HepG2 (cell line): Measurements from ENCODE around the gene RSL1D1. TPM values are rescaled to one million over a fixed set of nuclear protein-coding genes. Genes with fewer than 3 reads are reported as not detected.

ENCODE experiments used
- ARNT2 ChIP-seq: sonication (generic); formaldehyde crosslinking; IDR thresholded peaks from 2 replicates; pipeline ENCODE4 v1.8.0; 2022; ENCODE audit warnings: mild to moderate bottlenecking, low read depth, missing genetic modification reagents, moderate library complexity
- BRD4 ChIP-seq: sonication (generic); formaldehyde crosslinking; IDR thresholded peaks from 2 replicates; pipeline ENCODE4 v1.4.0; 2020; ENCODE audit warnings: missing genetic modification reagents
- CC2D1A ChIP-seq: sonication (generic); formaldehyde crosslinking; IDR thresholded peaks from 2 replicates; pipeline ENCODE4 v1.8.1; 2023; ENCODE audit warnings: mild to moderate bottlenecking, missing genetic modification reagents
- CENPBD1 ChIP-seq: sonication (generic); formaldehyde crosslinking; IDR thresholded peaks from 2 replicates; pipeline ENCODE4 v1.8.0; 2022; ENCODE audit warnings: missing genetic modification reagents, low read depth, mild to moderate bottlenecking, borderline replicate concordance
- DR1 ChIP-seq: sonication (generic); formaldehyde crosslinking; IDR thresholded peaks from 2 replicates; pipeline ENCODE4 v1.8.0; 2021; ENCODE audit warnings: mild to moderate bottlenecking, missing genetic modification reagents, inconsistent platforms
- FOSL2 ChIP-seq: sonication (generic); formaldehyde crosslinking; IDR thresholded peaks from 2 replicates; pipeline ENCODE4 v1.4.0; 2020; ENCODE audit warnings: missing genetic modification reagents
- HNF1A ChIP-seq, 2 experiments: sonication (generic) in 1 of 2; formaldehyde crosslinking in 1 of 2; IDR thresholded peaks; 2 replicates each; pipeline versions ENCODE4 v1.4.0 to v1.6.1; 2016 to 2020; ENCODE audit warnings: borderline replicate concordance in 1 of 2, low read depth in 1 of 2, mild to moderate bottlenecking in 1 of 2, missing genetic modification reagents in 1 of 2
- IRF2 ChIP-seq: IDR thresholded peaks from 2 replicates; pipeline ENCODE4 v1.6.1; 2018; ENCODE audit warnings: missing genetic modification reagents, missing compliant biosample characterization
- MATR3 ChIP-seq: sonication (generic); formaldehyde crosslinking; IDR thresholded peaks from 2 replicates; pipeline ENCODE4 v1.4.0; 2020; ENCODE audit warnings: missing genetic modification reagents
- MIER3 ChIP-seq: IDR thresholded peaks from 2 replicates; pipeline ENCODE4 v1.6.1; 2016; ENCODE audit warnings: missing compliant biosample characterization, borderline replicate concordance
- NFIC ChIP-seq: IDR thresholded peaks from 2 replicates; pipeline ENCODE4 v1.6.1; 2012; ENCODE audit warnings: mild to moderate bottlenecking, low read length, inconsistent platforms
- PCBP1 ChIP-seq: fragments of 200-400 bp; formaldehyde crosslinking; IDR thresholded peaks from 2 replicates; pipeline ENCODE4 v1.6.1; 2017; ENCODE audit warnings: mild to moderate bottlenecking, low read depth, low read length, borderline replicate concordance
- SMC3 ChIP-seq: IDR thresholded peaks from 2 replicates; pipeline ENCODE4 v1.6.1; 2011; ENCODE audit warnings: low read length, improper control_type of control experiment
- SP140L ChIP-seq: sonication (generic); formaldehyde crosslinking; IDR thresholded peaks from 2 replicates; pipeline ENCODE4 v1.4.0; 2020; ENCODE audit warnings: missing genetic modification reagents, borderline replicate concordance
- SRSF4 ChIP-seq: fragments of 200-400 bp; formaldehyde crosslinking; IDR thresholded peaks from one replicate; pipeline ENCODE4 v1.6.1; 2018; ENCODE audit warnings: mild to moderate bottlenecking, low read depth, low read length, moderate library complexity; ENCODE audit not compliant: poor library complexity, severe bottlenecking
- TOE1 ChIP-seq: sonication (generic); formaldehyde crosslinking; IDR thresholded peaks from 2 replicates; pipeline ENCODE4 v1.4.0; 2020; ENCODE audit warnings: mild to moderate bottlenecking, missing genetic modification reagents
- ZNF138 ChIP-seq: sonication (generic); formaldehyde crosslinking; IDR thresholded peaks from 2 replicates; pipeline ENCODE4 v1.5.0; 2020; ENCODE audit warnings: mild to moderate bottlenecking, low read depth, missing genetic modification reagents
- ZNF260 ChIP-seq: sonication (generic); formaldehyde crosslinking; IDR thresholded peaks from 2 replicates; pipeline ENCODE4 v1.4.0; 2020; ENCODE audit warnings: missing genetic modification reagents, low read depth, mild to moderate bottlenecking, borderline replicate concordance
- polyA plus RNA-seq, 8 experiments: library from polyadenylated mRNA; depleted of rRNA in 3 of 8; stranded (reverse) in 7 of 8; unstranded in 1 of 8; fragments of >200 nt; fragmentation: Illumina TruSeq in 4 of 8; extraction: Trizol in 4 of 8; gene quantifications; 2 replicates each; pipeline versions ENCODE4 v1.2.1 to v1.2.3, GENCODE V29; 2011 to 2016; ENCODE audit warnings: low read depth in 4 of 8, missing spikeins in 1 of 8, mixed read lengths in 1 of 8; ENCODE audit not compliant: insufficient read depth in 1 of 8
- total RNA-seq, 5 experiments: library from RNA; depleted of rRNA; stranded (reverse); fragments of >200 nt; fragmentation: Illumina TruSeq; extraction: Trizol; gene quantifications; 2 replicates each; pipeline ENCODE4 v1.2.3, GENCODE V29; 2016; ENCODE audit warnings: low read depth in 1 of 5
- TF ChIP-seq, protein P1 (sequence below): sonication (generic); formaldehyde crosslinking; IDR thresholded peaks from 2 replicates; pipeline ENCODE4 v1.8.0; 2022; ENCODE audit warnings: mild to moderate bottlenecking, missing genetic modification reagents, moderate library complexity
- TF ChIP-seq, protein P2 (sequence below): sonication (generic); formaldehyde crosslinking; IDR thresholded peaks from 2 replicates; pipeline ENCODE4 v1.4.0; 2020; ENCODE audit warnings: missing genetic modification reagents, mild to moderate bottlenecking, borderline replicate concordance

Gene RSL1D1
- total and polyA plus RNA-seq, 2 of the 13 experiments (the other 11 are each of a cell fraction or from before 2014, with no cell fraction given), result 187 to 343 TPM

DNA sequence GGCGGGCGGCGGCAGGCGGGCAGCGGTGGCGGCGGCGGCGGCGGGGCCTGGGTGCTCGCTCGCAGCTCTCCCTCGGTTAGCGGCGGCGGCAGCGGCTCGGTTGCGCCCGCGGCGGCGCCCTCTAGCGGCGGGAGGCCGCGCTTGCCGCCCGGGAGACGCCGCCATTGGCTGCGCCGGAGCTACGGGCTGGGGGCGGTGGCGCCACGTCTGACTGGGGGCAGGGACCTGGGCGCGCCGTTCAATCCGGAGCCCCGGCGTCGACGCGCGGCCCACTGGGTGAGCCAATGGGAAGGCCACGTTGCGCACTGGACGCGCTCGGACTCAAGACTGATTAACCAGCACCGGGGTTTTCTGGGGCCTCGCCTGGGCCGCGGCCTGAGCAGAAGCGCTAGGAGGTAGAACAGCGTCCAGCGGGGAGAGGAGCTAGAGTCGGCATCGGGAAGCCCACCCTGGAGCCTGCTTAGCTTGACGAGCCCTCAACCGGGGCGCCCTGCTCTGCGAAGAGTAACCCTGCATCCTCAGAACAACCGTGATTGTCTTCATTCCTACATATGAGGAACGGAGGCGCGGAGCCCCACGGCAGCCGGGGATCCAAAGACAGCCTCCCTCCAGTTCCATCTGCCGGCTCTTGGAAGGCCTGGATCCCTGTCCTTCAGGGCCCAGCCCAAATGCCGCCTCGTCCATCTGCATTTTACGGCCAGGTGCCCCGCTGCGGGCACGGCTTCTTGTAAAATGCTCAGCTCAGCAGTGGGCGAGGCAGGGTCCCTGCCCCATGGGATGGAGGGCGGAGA is 54.0 kb downstream of the RSL1D1 start, which contains the start of gene ZC3H7A (continued):
- no peak for TF ChIP-seq ZNF260 (CRISPR knock-in tag)
- TF ChIP-seq FOSL2 (CRISPR knock-in tag), result peak; percentile 8; the same call in 1 of the 2 replicates
- TF ChIP-seq, protein P1, sequence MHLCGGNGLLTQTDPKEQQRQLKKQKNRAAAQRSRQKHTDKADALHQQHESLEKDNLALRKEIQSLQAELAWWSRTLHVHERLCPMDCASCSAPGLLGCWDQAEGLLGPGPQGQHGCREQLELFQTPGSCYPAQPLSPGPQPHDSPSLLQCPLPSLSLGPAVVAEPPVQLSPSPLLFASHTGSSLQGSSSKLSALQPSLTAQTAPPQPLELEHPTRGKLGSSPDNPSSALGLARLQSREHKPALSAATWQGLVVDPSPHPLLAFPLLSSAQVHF, result 0 out of 2 replicates have a peak, but pooled peaks have one; percentile 67
- TF ChIP-seq BRD4 (CRISPR knock-in tag), result peak; percentile 98
- peak; percentile 97 for TF ChIP-seq HNF1A (IDR thresholded peaks at IDR 0.05; ENCODE audit: low read depth)
- TF ChIP-seq HNF1A (CRISPR knock-in tag; IDR thresholded peaks at IDR 0.05; ENCODE audit: borderline replicate concordance), result peak; percentile 100
- no peak; the same call in none of the 2 replicates for TF ChIP-seq TOE1 (CRISPR knock-in tag)
- TF ChIP-seq SMC3, result no peak; the same call in 1 of the 2 replicates
- peak; percentile 98; the same call in 1 of the 2 replicates for TF ChIP-seq SP140L (CRISPR knock-in tag)
- TF ChIP-seq SRSF4, result no peak
- TF ChIP-seq ZNF138, result peak; percentile 92; the same call in 1 of the 2 replicates
- no peak for TF ChIP-seq MATR3 (CRISPR knock-in tag)
- TF ChIP-seq MIER3, result peak; percentile 72
- TF ChIP-seq ARNT2 (CRISPR knock-in tag), result peak; percentile 89
- TF ChIP-seq DR1 (CRISPR knock-in tag), result peak; percentile 100
- TF ChIP-seq CC2D1A (CRISPR knock-in tag), result no peak
- TF ChIP-seq PCBP1, result peak; percentile 49; the same call in 1 of the 2 replicates
- TF ChIP-seq, protein P2, sequence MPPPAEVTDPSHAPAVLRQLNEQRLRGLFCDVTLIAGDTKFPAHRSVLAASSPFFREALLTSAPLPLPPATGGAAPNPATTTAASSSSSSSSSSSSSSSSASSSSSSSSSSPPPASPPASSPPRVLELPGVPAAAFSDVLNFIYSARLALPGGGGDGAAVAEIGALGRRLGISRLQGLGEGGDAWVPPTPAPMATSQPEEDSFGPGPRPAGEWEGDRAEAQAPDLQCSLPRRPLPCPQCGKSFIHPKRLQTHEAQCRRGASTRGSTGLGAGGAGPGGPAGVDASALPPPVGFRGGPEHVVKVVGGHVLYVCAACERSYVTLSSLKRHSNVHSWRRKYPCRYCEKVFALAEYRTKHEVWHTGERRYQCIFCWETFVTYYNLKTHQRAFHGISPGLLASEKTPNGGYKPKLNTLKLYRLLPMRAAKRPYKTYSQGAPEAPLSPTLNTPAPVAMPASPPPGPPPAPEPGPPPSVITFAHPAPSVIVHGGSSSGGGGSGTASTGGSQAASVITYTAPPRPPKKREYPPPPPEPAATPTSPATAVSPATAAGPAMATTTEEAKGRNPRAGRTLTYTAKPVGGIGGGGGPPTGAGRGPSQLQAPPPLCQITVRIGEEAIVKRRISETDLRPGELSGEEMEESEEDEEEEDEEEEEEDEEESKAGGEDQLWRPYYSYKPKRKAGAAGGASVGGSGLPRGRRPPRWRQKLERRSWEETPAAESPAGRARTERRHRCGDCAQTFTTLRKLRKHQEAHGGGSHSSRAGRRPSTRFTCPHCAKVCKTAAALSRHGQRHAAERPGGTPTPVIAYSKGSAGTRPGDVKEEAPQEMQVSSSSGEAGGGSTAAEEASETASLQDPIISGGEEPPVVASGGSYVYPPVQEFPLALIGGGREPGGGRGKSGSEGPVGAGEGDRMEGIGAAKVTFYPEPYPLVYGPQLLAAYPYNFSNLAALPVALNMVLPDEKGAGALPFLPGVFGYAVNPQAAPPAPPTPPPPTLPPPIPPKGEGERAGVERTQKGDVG (CRISPR knock-in tag), result peak; percentile 94; the same call in 1 of the 2 replicates
- TF ChIP-seq CENPBD1 (CRISPR knock-in tag), result no peak; the same call in 1 of the 2 replicates
- peak; percentile 97 for TF ChIP-seq IRF2 (CRISPR knock-in tag)
- TF ChIP-seq NFIC, result no peak
